Measurements from ENCODE around the gene RAB7B. TPM values are rescaled to one million over a fixed set of nuclear protein-coding genes. Genes with fewer than 3 reads are reported as not detected.

The RAB7B gene
- total RNA-seq, 1 experiment from 2014 or later: 0.22 TPM

GRCh38 chr1:206013026-206013795 is 10.0 kb upstream of the RAB7B start:
- Histone ChIP-seq H4K20me1 (ENCODE audit: insufficient read depth) (no peaks in the 10 kb centered on the region), H3K9me2 (ENCODE audit: insufficient read depth) (no peaks in the 10 kb centered on the region), H3K36me3 (ENCODE audit: control insufficient read depth in 1 of 2, insufficient read depth in 2 of 2, low read length in 2 of 2) (no peaks in the 10 kb centered on the region), H3K27me3 (ENCODE audit: insufficient read depth, low read length) (no peaks in the 10 kb centered on the region), H3K9ac (ENCODE audit: low read length) (no peak overlapping the region), H3K4me2 (ENCODE audit: low read length) (no peak overlapping the region), H3K4me3 (replicated peaks in 1 of 2; ENCODE audit: low read depth in 1 of 2, low read length in 2 of 2) (no peak overlapping the region), H3K4me1 (ENCODE audit: control insufficient read depth in 1 of 2, insufficient read depth in 2 of 2, low read length in 2 of 2) (peaks cover 0 to 2% of the 10 kb centered on the region in 2 experiments; a peak in 1 of 4 replicates), H3K79me2 (ENCODE audit: insufficient read depth, low read length) (no peaks in the 10 kb centered on the region), H2AFZ (ENCODE audit: low read depth, low read length, poor library complexity, severe bottlenecking) (no peak overlapping the region), H3K27ac (ENCODE audit: low read depth, low read length) (no peak overlapping the region), H3K9me3 (ENCODE audit: control insufficient read depth in 1 of 2, insufficient read depth in 1 of 2, low read depth in 1 of 2, low read length in 2 of 2) (no peaks in the 10 kb centered on the region)
- BruUV-seq (replicated peaks): no TSS peak
- intact Hi-C loops (cut with micrococcal nuclease): no loop called here
- RAD21 ChIA-PET (ENCODE audit: low non-redundant PET in 1 of 2, low total read pairs in 2 of 2, uncharacterized antibody in 2 of 2, unreplicated experiment in 2 of 2): no interaction called here
- POLR2A ChIA-PET: no interaction called here
- DNase-seq (ENCODE audit: low read depth, low spot score) (no peak), ATAC-seq (no peak)
- CTCF ChIA-PET: no interaction called here
- no peak for TF ChIP-seq ATF3 (IDR thresholded peaks at IDR 0.05)
- no peak for TF ChIP-seq ZNF274 (IDR thresholded peaks at IDR 0.05; ENCODE audit: low read depth, low read length)
- TF ChIP-seq EGR1 (IDR thresholded peaks at IDR 0.05; ENCODE audit: low read depth): no peak
- TF ChIP-seq SIN3A (IDR thresholded peaks at IDR 0.05; ENCODE audit: low read depth): no peak
- TF ChIP-seq ZFX (IDR thresholded peaks at IDR 0.05): no peak
- TF ChIP-seq YY1 (IDR thresholded peaks at IDR 0.05; ENCODE audit: extremely low read depth, insufficient replicate concordance, low read depth, low read length): no peak
- TF ChIP-seq EZH2 (IDR thresholded peaks at IDR 0.05): no peak
- TF ChIP-seq, protein P1, sequence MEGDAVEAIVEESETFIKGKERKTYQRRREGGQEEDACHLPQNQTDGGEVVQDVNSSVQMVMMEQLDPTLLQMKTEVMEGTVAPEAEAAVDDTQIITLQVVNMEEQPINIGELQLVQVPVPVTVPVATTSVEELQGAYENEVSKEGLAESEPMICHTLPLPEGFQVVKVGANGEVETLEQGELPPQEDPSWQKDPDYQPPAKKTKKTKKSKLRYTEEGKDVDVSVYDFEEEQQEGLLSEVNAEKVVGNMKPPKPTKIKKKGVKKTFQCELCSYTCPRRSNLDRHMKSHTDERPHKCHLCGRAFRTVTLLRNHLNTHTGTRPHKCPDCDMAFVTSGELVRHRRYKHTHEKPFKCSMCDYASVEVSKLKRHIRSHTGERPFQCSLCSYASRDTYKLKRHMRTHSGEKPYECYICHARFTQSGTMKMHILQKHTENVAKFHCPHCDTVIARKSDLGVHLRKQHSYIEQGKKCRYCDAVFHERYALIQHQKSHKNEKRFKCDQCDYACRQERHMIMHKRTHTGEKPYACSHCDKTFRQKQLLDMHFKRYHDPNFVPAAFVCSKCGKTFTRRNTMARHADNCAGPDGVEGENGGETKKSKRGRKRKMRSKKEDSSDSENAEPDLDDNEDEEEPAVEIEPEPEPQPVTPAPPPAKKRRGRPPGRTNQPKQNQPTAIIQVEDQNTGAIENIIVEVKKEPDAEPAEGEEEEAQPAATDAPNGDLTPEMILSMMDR (IDR thresholded peaks at IDR 0.05 in 2 of 3, conservative IDR thresholded peaks at IDR 0.05 in 1 of 3; ENCODE audit: borderline replicate concordance in 1 of 3, insufficient read depth in 1 of 3, low read depth in 2 of 3, low read length in 2 of 3): no peak
- TF ChIP-seq MAX (IDR thresholded peaks at IDR 0.05): no peak
- no peak for TF ChIP-seq SP1 (IDR thresholded peaks at IDR 0.05; ENCODE audit: low read depth)
- TF ChIP-seq FOSL1 (IDR thresholded peaks at IDR 0.05; ENCODE audit: low read depth): no peak
- no peak for TF ChIP-seq SRF (IDR thresholded peaks at IDR 0.05; ENCODE audit: low read depth)
- no peak for TF ChIP-seq JUND (IDR thresholded peaks at IDR 0.05)
